A549 (cell line): ENCODE results near the gene PKDREJ. TPM values are rescaled to one million over a fixed set of nuclear protein-coding genes. Genes with fewer than 3 reads are reported as not detected.

ENCODE experiments used
- ATAC-seq, 2 experiments: fragments of 200-7000 bp in 1 of 2; fragments of >200 bp in 1 of 2; cut with Nextera tagmentation in 1 of 2; cut with Tn5 transposase in 1 of 2; 3 replicates each; pipeline versions ENCODE4 v1.8.0 to v1.9.1; 2018 to 2020; ENCODE audit warnings: mild to moderate bottlenecking in 1 of 2, moderate library complexity in 1 of 2
- CTCF ChIA-PET: fragments of 300-600 bp; sonication (Branson Sonifier 250); formaldehyde crosslinking; extraction: SDS; loops from one replicate; lab custom pipeline; 2021; ENCODE audit warnings: antibody characterized with exemption, inconsistent platforms; lab: Yijun Ruan, JAX
- POLR2A ChIA-PET: fragments of 350-600 bp; formaldehyde crosslinking; extraction: SDS; loops from one replicate; lab custom pipeline; 2021; ENCODE audit warnings: antibody characterized with exemption, inconsistent platforms; lab: Yijun Ruan, JAX
- DNase-seq, 2 experiments: peaks; one replicate each; pipeline versions ENCODE4 v3.0.0 to v3.0.0-alpha.2; 2011 to 2016; ENCODE audit warnings: low read depth in 1 of 2, low spot score in 1 of 2
- FAIRE-seq: peaks from 2 replicates; lab custom pipeline; 2011; peaks lifted over from hg19 to GRCh38; lab: Jason Lieb, UNC
- H3K27ac ChIP-seq, 2 experiments: fragments of >200 bp; sonication (Bioruptor Twin); formaldehyde crosslinking; 3 replicates each; pipeline ENCODE4 v1.5.1; 2016 to 2017
- H3K4me1 ChIP-seq: fragments of >200 bp; sonication (Bioruptor Twin); formaldehyde crosslinking; 3 replicates; pipeline ENCODE4 v1.6.1; 2016
- H3K4me2 ChIP-seq: fragments of >200 bp; sonication (Bioruptor Twin); formaldehyde crosslinking; 3 replicates; pipeline ENCODE4 v1.6.1; 2016
- H3K4me3 ChIP-seq: fragments of >200 bp; sonication (Bioruptor Twin); formaldehyde crosslinking; 3 replicates; pipeline ENCODE4 v1.5.1; 2016
- H3K9me3 ChIP-seq: fragments of >200 bp; sonication (Bioruptor Twin); formaldehyde crosslinking; 3 replicates; pipeline ENCODE4 v1.6.1; 2016
- CEBPB ChIP-seq, 2 experiments: fragments of >200 bp in 1 of 2; sonication (Bioruptor Twin) in 1 of 2; formaldehyde crosslinking in 1 of 2; IDR thresholded peaks; 2 replicates each; pipeline ENCODE4 v1.6.1; 2012 to 2016
- CTCF ChIP-seq: fragments of >200 bp; sonication (Bioruptor Twin); formaldehyde crosslinking; IDR thresholded peaks from 3 replicates; pipeline ENCODE4 v1.5.1; 2016
- E2F6 ChIP-seq: IDR thresholded peaks from 2 replicates; pipeline ENCODE4 v1.6.1; 2012; ENCODE audit warnings: low read depth, borderline replicate concordance
- EHF ChIP-seq: fragments of 250-450 bp; sonication (Bioruptor Pico); IDR thresholded peaks from 2 replicates; pipeline ENCODE4 v1.5.0; 2020; ENCODE audit warnings: mild to moderate bottlenecking
- EP300 ChIP-seq, 2 experiments: fragments of >200 bp; sonication (Bioruptor Twin); formaldehyde crosslinking; IDR thresholded peaks; 2 replicates in 1 of 2; 3 replicates in 1 of 2; pipeline ENCODE4 v1.6.1; 2016 to 2017
- FOXS1 ChIP-seq: fragments of 250-450 bp; sonication (Bioruptor Pico); IDR thresholded peaks from 2 replicates; pipeline ENCODE4 v1.5.0; 2020; ENCODE audit warnings: mild to moderate bottlenecking, moderate library complexity
- GATA3 ChIP-seq: IDR thresholded peaks from 2 replicates; pipeline ENCODE4 v1.6.1; 2012; ENCODE audit warnings: borderline replicate concordance
- HDAC2 ChIP-seq: fragments of 200-600 bp; sonication (generic); IDR thresholded peaks from 2 replicates; pipeline ENCODE4 v1.6.1; 2016
- HOXB5 ChIP-seq: fragments of 250-450 bp; sonication (Bioruptor Pico); IDR thresholded peaks from 2 replicates; pipeline ENCODE4 v1.5.0; 2020; ENCODE audit warnings: mild to moderate bottlenecking, moderate library complexity
- KDM1A ChIP-seq: fragments of 200-600 bp; sonication (generic); IDR thresholded peaks from 2 replicates; pipeline ENCODE4 v1.6.1; 2016; ENCODE audit warnings: low read depth, mild to moderate bottlenecking
- MAX ChIP-seq: IDR thresholded peaks from 2 replicates; pipeline ENCODE4 v1.6.1; 2012
- MAZ ChIP-seq: fragments of 150-350 bp; IDR thresholded peaks from 2 replicates; pipeline ENCODE4 v1.6.1; 2014; ENCODE audit warnings: antibody characterized with exemption, low read depth, low read length, borderline replicate concordance
- NFE2L2 ChIP-seq: fragments of 150-350 bp; conservative IDR thresholded peaks from 2 replicates; pipeline ENCODE4 v1.6.1; 2014; ENCODE audit warnings: low read length
- NPAS2 ChIP-seq: fragments of 250-450 bp; sonication (Bioruptor Pico); IDR thresholded peaks from 2 replicates; pipeline ENCODE4 v1.8.0; 2022; ENCODE audit warnings: mild to moderate bottlenecking, moderate library complexity, borderline replicate concordance
- PHF8 ChIP-seq: fragments of 200-600 bp; sonication (generic); IDR thresholded peaks from 2 replicates; pipeline ENCODE4 v1.6.1; 2016; ENCODE audit warnings: low read depth, mild to moderate bottlenecking, antibody characterized with exemption, moderate library complexity, borderline replicate concordance
- POLR2A ChIP-seq: IDR thresholded peaks from 2 replicates; pipeline ENCODE4 v1.6.1; 2012; ENCODE audit warnings: mild to moderate bottlenecking, low read length
- RAD21 ChIP-seq, 2 experiments: fragments of >200 bp in 1 of 2; sonication (Bioruptor Twin) in 1 of 2; formaldehyde crosslinking in 1 of 2; IDR thresholded peaks in 1 of 2; conservative IDR thresholded peaks in 1 of 2; 2 replicates in 1 of 2; 3 replicates in 1 of 2; pipeline ENCODE4 v1.6.1; 2012 to 2018; ENCODE audit warnings: inconsistent platforms in 1 of 2
- RARB ChIP-seq: fragments of 250-450 bp; sonication (Bioruptor Pico); IDR thresholded peaks from 2 replicates; pipeline ENCODE4 v1.8.0; 2021; ENCODE audit warnings: mild to moderate bottlenecking, moderate library complexity
- SMC3 ChIP-seq: fragments of >200 bp; sonication (Bioruptor Twin); formaldehyde crosslinking; IDR thresholded peaks from 3 replicates; pipeline ENCODE4 v1.6.1; 2018; ENCODE audit warnings: inconsistent platforms
- ZC3H11A ChIP-seq: fragments of 450-650 bp; IDR thresholded peaks from 2 replicates; pipeline ENCODE4 v1.6.1; 2014; ENCODE audit warnings: antibody characterized with exemption, mild to moderate bottlenecking
- ZNF302 ChIP-seq: fragments of 250-450 bp; sonication (Bioruptor Pico); IDR thresholded peaks from 2 replicates; pipeline ENCODE4 v1.9.0; 2021; ENCODE audit warnings: inconsistent platforms, mild to moderate bottlenecking, moderate library complexity
- WGBS: methylation state at CpG from one replicate; pipeline ENCODE4 v1.1.6; 2017; ENCODE audit errors: missing lambda C conversion rate; 5-methylcytosine and 5-hydroxymethylcytosine counted together
- polyA plus RNA-seq, 4 experiments: library from polyadenylated mRNA; depleted of rRNA in 3 of 4; stranded (reverse); fragments of >200 nt; fragmentation: RNase III in 1 of 4; extraction: RNeasy Plus Mini Kit Qiagen cat#74134 plus additional on column Dnase treatment in 1 of 4; gene quantifications; 2 replicates in 3 of 4; 3 replicates in 1 of 4; pipeline ENCODE4 v1.2.3, GENCODE V29; 2011 to 2017
- TF ChIP-seq, protein P1 (sequence below): fragments of 150-350 bp; IDR thresholded peaks from 2 replicates; pipeline ENCODE4 v1.6.1; 2014; ENCODE audit warnings: low read depth, mild to moderate bottlenecking, low read length

The PKDREJ gene
- polyA plus RNA-seq, 2 of the 4 experiments (the other 2 are of a cell fraction) = not detected

DNA sequence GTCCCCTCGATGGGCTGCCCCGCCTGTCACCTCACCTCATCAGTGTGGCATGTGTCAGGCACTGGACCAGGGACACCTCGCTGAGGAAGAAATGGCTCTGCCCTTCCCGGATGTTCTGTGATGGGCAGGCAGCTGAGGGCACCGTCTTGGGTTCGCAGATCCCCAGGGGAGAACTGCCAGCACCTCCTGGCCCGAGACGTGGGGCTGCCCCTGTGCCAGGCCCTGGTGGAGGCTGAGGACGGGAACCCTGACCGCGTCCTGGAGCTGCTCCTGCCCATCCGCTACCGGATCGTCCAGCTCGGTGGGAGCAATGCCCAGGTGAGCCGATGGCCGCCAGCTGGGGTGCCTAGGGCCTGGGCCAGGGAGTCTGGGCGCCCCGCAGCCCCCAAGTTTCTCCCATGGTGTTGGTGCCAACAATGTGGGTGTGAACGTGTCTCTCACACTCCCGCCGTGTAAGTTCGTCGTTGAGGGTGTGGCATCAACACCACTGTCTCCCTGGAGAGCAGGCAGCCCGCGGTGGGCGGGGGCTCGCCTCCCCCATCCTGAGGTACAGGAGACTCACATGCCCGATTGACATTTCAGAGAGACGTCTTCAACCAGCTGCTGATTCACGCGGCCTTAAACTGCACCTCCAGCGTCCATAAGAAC is 26.2 kb upstream of the PKDREJ start:
- ChIA-PET POLR2A (no interaction called here), CTCF (interaction anchor here (0.6 to 1.7 kb wide), 3 partner anchors 22 to 167 kb away, joined by 3 to 6 read pairs (median 3); no protein-coding TSS in a partner anchor)
- Histone ChIP-seq H3K4me1 (no peaks in the 10 kb centered on the region), H3K4me2 (no peak overlapping the region), H3K27ac (no peak overlapping the region), H3K4me3 (no peak overlapping the region), H3K9me3 (no peaks in the 10 kb centered on the region)
- TF ChIP-seq MAX = no peak
- no peak for TF ChIP-seq SMC3
- TF ChIP-seq CTCF = no peak
- TF ChIP-seq ZNF302 (CRISPR knock-in tag) = no peak
- no peak for TF ChIP-seq HOXB5
- TF ChIP-seq, protein P1, sequence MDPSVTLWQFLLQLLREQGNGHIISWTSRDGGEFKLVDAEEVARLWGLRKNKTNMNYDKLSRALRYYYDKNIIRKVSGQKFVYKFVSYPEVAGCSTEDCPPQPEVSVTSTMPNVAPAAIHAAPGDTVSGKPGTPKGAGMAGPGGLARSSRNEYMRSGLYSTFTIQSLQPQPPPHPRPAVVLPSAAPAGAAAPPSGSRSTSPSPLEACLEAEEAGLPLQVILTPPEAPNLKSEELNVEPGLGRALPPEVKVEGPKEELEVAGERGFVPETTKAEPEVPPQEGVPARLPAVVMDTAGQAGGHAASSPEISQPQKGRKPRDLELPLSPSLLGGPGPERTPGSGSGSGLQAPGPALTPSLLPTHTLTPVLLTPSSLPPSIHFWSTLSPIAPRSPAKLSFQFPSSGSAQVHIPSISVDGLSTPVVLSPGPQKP = no peak
- TF ChIP-seq E2F6 = no peak
- TF ChIP-seq KDM1A = no peak
- TF ChIP-seq ZC3H11A = no peak
- no peak for TF ChIP-seq RAD21 (conservative IDR thresholded peaks at IDR 0.05 in 1 of 2, IDR thresholded peaks at IDR 0.05 in 1 of 2)
- no peak for TF ChIP-seq EHF (CRISPR knock-in tag)
- no peak for TF ChIP-seq CEBPB (IDR thresholded peaks at IDR 0.05)
- TF ChIP-seq RARB (CRISPR knock-in tag) = no peak
- no peak for TF ChIP-seq MAZ
- no peak for TF ChIP-seq POLR2A
- ATAC-seq (no peak), FAIRE-seq (no peak), DNase-seq (no peak)
- WGBS = 90% methylated on average over 19 of the region's 33 CpGs

GRCh38 chr22:46288846-46289243 is 25.7 kb upstream of the PKDREJ start:
- POLR2A ChIA-PET = no interaction called here
- Histone ChIP-seq H3K4me1 (no peaks in the 10 kb centered on the region), H3K9me3 (no peaks in the 10 kb centered on the region), H3K4me3 (no peak overlapping the region), H3K27ac (no peak overlapping the region), H3K4me2 (no peak overlapping the region)
- FAIRE-seq = no peak
- no peak for DNase-seq
- no peak for ATAC-seq
- CTCF ChIA-PET = no interaction called here
- no peak for TF ChIP-seq HDAC2
- TF ChIP-seq FOXS1 (CRISPR knock-in tag) = no peak
- TF ChIP-seq NPAS2 = no peak
- no peak for TF ChIP-seq NFE2L2
- no peak for TF ChIP-seq GATA3
- TF ChIP-seq EP300 (IDR thresholded peaks at IDR 0.05) = no peak
- no peak for TF ChIP-seq PHF8
- TF ChIP-seq RAD21 (conservative IDR thresholded peaks at IDR 0.05 in 1 of 2, IDR thresholded peaks at IDR 0.05 in 1 of 2) = no peak
- no peak for TF ChIP-seq CTCF
- WGBS = 100% methylated on average over 2 of the region's 7 CpGs
